IMR-90 (cell line): ENCODE data around the gene NEK5. TPM values are rescaled to one million over a fixed set of nuclear protein-coding genes. Genes with fewer than 3 reads are reported as not detected.

Source experiments
- ATAC-seq: fragments of 200-7000 bp; cut with Tn5 transposase; 2 replicates; pipeline ENCODE4 v1.9.1; 2020; ENCODE audit warnings: low read depth, mild to moderate bottlenecking, moderate library complexity
- BruUV-seq: library from RNA; stranded (reverse); fragments of 400-500 nt; replicated peaks from 2 replicates; lab custom pipeline; 2021; lab: Mats Ljungman, UMichigan
- CTCF ChIA-PET: fragments of 300-600 bp; formaldehyde crosslinking; extraction: SDS; loops from one replicate; lab custom pipeline; 2021; ENCODE audit warnings: antibody characterized with exemption; lab: Yijun Ruan, JAX
- POLR2A ChIA-PET: fragments of 300-600 bp; sonication (Branson Sonifier 250); formaldehyde crosslinking; loops from one replicate; lab custom pipeline; 2022; ENCODE audit warnings: antibody characterized with exemption; ENCODE audit not compliant: unreplicated experiment; lab: Charles Lee
- DNase-seq: peaks from one replicate; pipeline ENCODE4 v3.0.0; 2013
- H2AFZ ChIP-seq: replicated peaks from 2 replicates; pipeline ENCODE3; 2013; ENCODE audit warnings: low read length, mild to moderate bottlenecking; ENCODE audit not compliant: poor library complexity
- H2AK5ac ChIP-seq: 2 replicates; pipeline ENCODE4 v1.6.1; 2013; ENCODE audit warnings: low read depth, low read length, inconsistent platforms
- H2AK9ac ChIP-seq: replicated peaks from 2 replicates; pipeline ENCODE3; 2013; ENCODE audit warnings: mild to moderate bottlenecking, low read depth, low read length, moderate library complexity; ENCODE audit not compliant: poor library complexity
- H2BK120ac ChIP-seq: 2 replicates; pipeline ENCODE4 v1.6.1; 2013; ENCODE audit warnings: low read depth, low read length, inconsistent platforms
- H2BK15ac ChIP-seq: 3 replicates; pipeline ENCODE4 v1.6.1; 2013; ENCODE audit warnings: low read depth, low read length, inconsistent platforms
- H2BK20ac ChIP-seq: 2 replicates; pipeline ENCODE4 v1.6.1; 2013; ENCODE audit warnings: low read depth, mild to moderate bottlenecking, inconsistent platforms, low read length, moderate library complexity
- H2BK5ac ChIP-seq: 2 replicates; pipeline ENCODE4 v1.6.1; 2013; ENCODE audit warnings: mild to moderate bottlenecking, low read depth, low read length, inconsistent platforms; ENCODE audit not compliant: poor library complexity, severe bottlenecking
- H3K14ac ChIP-seq: replicated peaks from 2 replicates; pipeline ENCODE4 v1.6.1; 2013; ENCODE audit warnings: low read depth, low read length, inconsistent platforms
- H3K18ac ChIP-seq: 2 replicates; pipeline ENCODE4 v1.6.1; 2013; ENCODE audit warnings: low read depth, low read length, control low read depth
- H3K23ac ChIP-seq: 2 replicates; pipeline ENCODE4 v1.6.1; 2013; ENCODE audit warnings: low read depth, low read length, inconsistent platforms
- H3K27ac ChIP-seq: 2 replicates; pipeline ENCODE4 v1.5.1; 2013; ENCODE audit warnings: mild to moderate bottlenecking, control low read depth, low read length; ENCODE audit not compliant: insufficient read depth
- H3K27me3 ChIP-seq: 2 replicates; pipeline ENCODE4 v1.6.1; 2013; ENCODE audit warnings: low read length; ENCODE audit not compliant: control insufficient read depth, insufficient read depth
- H3K36me3 ChIP-seq: 2 replicates; pipeline ENCODE4 v1.6.1; 2013; ENCODE audit warnings: low read length, mixed read lengths; ENCODE audit not compliant: control insufficient read depth, insufficient read depth
- H3K4ac ChIP-seq: 2 replicates; pipeline ENCODE4 v1.6.1; 2013; ENCODE audit warnings: low read depth, low read length, inconsistent platforms
- H3K4me1 ChIP-seq: 2 replicates; pipeline ENCODE4 v1.6.1; 2013; ENCODE audit warnings: low read length, mixed read lengths; ENCODE audit not compliant: control insufficient read depth, insufficient read depth
- H3K4me2 ChIP-seq: 2 replicates; pipeline ENCODE4 v1.6.1; 2013; ENCODE audit warnings: low read depth, mild to moderate bottlenecking, control low read depth, low read length, moderate library complexity
- H3K4me3 ChIP-seq: 2 replicates; pipeline ENCODE4 v1.5.1; 2013; ENCODE audit warnings: low read depth, mild to moderate bottlenecking, control low read depth, low read length, moderate library complexity; ENCODE audit not compliant: insufficient read depth
- H3K56ac ChIP-seq: 2 replicates; pipeline ENCODE4 v1.6.1; 2013; ENCODE audit warnings: low read length, inconsistent platforms; ENCODE audit not compliant: insufficient read depth; ENCODE audit errors: extremely low read depth
- H3K79me1 ChIP-seq, 2 experiments: 2 replicates each; pipeline ENCODE4 v1.6.1; 2013; ENCODE audit warnings: low read length in 2 of 2, inconsistent platforms in 1 of 2, low read depth in 1 of 2
- H3K9ac ChIP-seq: 2 replicates; pipeline ENCODE4 v1.6.1; 2013; ENCODE audit warnings: low read depth, low read length, control low read depth
- H3K9me1 ChIP-seq: 2 replicates; pipeline ENCODE4 v1.6.1; 2013; ENCODE audit warnings: low read length, inconsistent platforms; ENCODE audit not compliant: insufficient read depth
- H3K9me3 ChIP-seq: 2 replicates; pipeline ENCODE4 v1.6.1; 2013; ENCODE audit warnings: low read length; ENCODE audit not compliant: control insufficient read depth, insufficient read depth
- H4K20me1 ChIP-seq: 2 replicates; pipeline ENCODE4 v1.6.1; 2013; ENCODE audit warnings: low read length, inconsistent platforms; ENCODE audit not compliant: insufficient read depth
- H4K5ac ChIP-seq: 2 replicates; pipeline ENCODE4 v1.6.1; 2013; ENCODE audit warnings: mild to moderate bottlenecking, low read depth, low read length, control low read depth
- H4K8ac ChIP-seq, 2 experiments: 2 replicates each; pipeline ENCODE4 v1.6.1; 2013; ENCODE audit warnings: low read depth in 2 of 2, low read length in 2 of 2, control low read depth in 1 of 2, inconsistent platforms in 1 of 2
- H4K91ac ChIP-seq: 2 replicates; pipeline ENCODE4 v1.6.1; 2013; ENCODE audit warnings: low read depth, low read length, inconsistent platforms; ENCODE audit not compliant: insufficient read depth
- BHLHE40 ChIP-seq: fragments of 150-350 bp; IDR thresholded peaks from 2 replicates; pipeline ENCODE4 v1.6.1; 2016; ENCODE audit warnings: mild to moderate bottlenecking, low read depth, low read length
- CEBPB ChIP-seq: IDR thresholded peaks from 2 replicates; pipeline ENCODE4 v1.6.1; 2012; ENCODE audit warnings: low read depth, low read length, improper control_type of control experiment
- CHD1 ChIP-seq: IDR thresholded peaks from 2 replicates; pipeline ENCODE4 v1.6.1; 2012; ENCODE audit warnings: low read depth, low read length, improper control_type of control experiment
- FOS ChIP-seq: fragments of 150-350 bp; IDR thresholded peaks from 2 replicates; pipeline ENCODE4 v1.6.1; 2016; ENCODE audit warnings: low read depth, low read length
- MAFK ChIP-seq: IDR thresholded peaks from 2 replicates; pipeline ENCODE4 v1.6.1; 2012; ENCODE audit warnings: low read depth, low read length, improper control_type of control experiment
- MAZ ChIP-seq: IDR thresholded peaks from 2 replicates; pipeline ENCODE4 v1.6.1; 2012; ENCODE audit warnings: low read depth, mild to moderate bottlenecking, low read length, improper control_type of control experiment, moderate library complexity, borderline replicate concordance
- MXI1 ChIP-seq: IDR thresholded peaks from 2 replicates; pipeline ENCODE4 v1.6.1; 2012; ENCODE audit warnings: low read depth, mild to moderate bottlenecking, low read length, moderate library complexity, borderline replicate concordance
- NFE2L2 ChIP-seq: fragments of 150-350 bp; IDR thresholded peaks from 2 replicates; pipeline ENCODE4 v1.6.1; 2016; ENCODE audit warnings: low read depth, mild to moderate bottlenecking, low read length
- POLR2A ChIP-seq: IDR thresholded peaks from 2 replicates; pipeline ENCODE4 v1.6.1; 2012; ENCODE audit warnings: mild to moderate bottlenecking, low read depth, low read length
- RAD21 ChIP-seq: IDR thresholded peaks from 2 replicates; pipeline ENCODE4 v1.6.1; 2012; ENCODE audit warnings: low read length, improper control_type of control experiment
- RCOR1 ChIP-seq: IDR thresholded peaks from 2 replicates; pipeline ENCODE4 v1.6.1; 2012; ENCODE audit warnings: mild to moderate bottlenecking, low read length, improper control_type of control experiment; ENCODE audit not compliant: insufficient replicate concordance
- RFX5 ChIP-seq: IDR thresholded peaks from 2 replicates; pipeline ENCODE4 v1.8.0; 2012; ENCODE audit warnings: low read depth, mild to moderate bottlenecking, low read length, moderate library complexity
- SMC3 ChIP-seq: fragments of 150-350 bp; IDR thresholded peaks from 2 replicates; pipeline ENCODE4 v1.6.1; 2016; ENCODE audit warnings: low read depth, mild to moderate bottlenecking, antibody characterized with exemption, low read length, moderate library complexity
- WGBS, 2 experiments: methylation state at CpG; one replicate each; pipeline versions ENCODE4 v1.1.5 to v1.1.7; 2013; ENCODE audit warnings: missing lambda C conversion rate in 2 of 2; ENCODE audit not compliant: insufficient read length in 1 of 2; ENCODE audit errors: extremely low coverage in 2 of 2; 5-methylcytosine and 5-hydroxymethylcytosine counted together
- dilution Hi-C: fragments of 300-500 bp; cut with HindIII; formaldehyde crosslinking; loops from one replicate; pipeline ENCODE4 v1.14.3; 2018; ENCODE audit warnings: low sequenced_read_pairs; ENCODE audit not compliant: unreplicated experiment
- in situ Hi-C: fragments of 300-500 bp; cut with MboI; formaldehyde crosslinking; loops from 3 replicates; pipeline ENCODE4 v1.14.3; 2019; ENCODE audit warnings: low sequenced_read_pairs, inconsistent platforms, mixed read lengths
- intact Hi-C: fragments of 100-400 bp; cut with micrococcal nuclease; formaldehyde crosslinking; loops from 2 replicates; pipeline ENCODE4 v1.10.0; 2022
- polyA plus RNA-seq, 3 experiments: library from polyadenylated mRNA; depleted of rRNA; stranded (reverse); fragments of >200 nt; gene quantifications; 2 replicates each; pipeline ENCODE4 v1.2.3, GENCODE V29; 2012; ENCODE audit warnings: low replicate concordance in 1 of 3
- total RNA-seq: library from RNA; depleted of rRNA; stranded (reverse); fragments of >200 nt; gene quantifications from 2 replicates; pipeline ENCODE4 v1.2.3, GENCODE V29; 2012
- TF ChIP-seq, protein P1 (sequence below): fragments of 150-350 bp; IDR thresholded peaks from 2 replicates; pipeline ENCODE4 v1.6.1; 2016; ENCODE audit warnings: low read depth, mild to moderate bottlenecking, low read length, moderate library complexity, borderline replicate concordance
- TF ChIP-seq, protein P2 (sequence below): conservative IDR thresholded peaks from 2 replicates; pipeline ENCODE4 v1.5.1; 2012; ENCODE audit warnings: mild to moderate bottlenecking, low read depth, low read length, improper control_type of control experiment
- TF ChIP-seq, protein P3 (sequence below): fragments of 150-350 bp; IDR thresholded peaks from 2 replicates; pipeline ENCODE4 v1.6.1; 2017; ENCODE audit warnings: mild to moderate bottlenecking, antibody characterized with exemption, low read length, low read depth

The NEK5 gene
- total and polyA plus RNA-seq, 2 of the 4 experiments (the other 2 are of a cell fraction) = not detected

DNA sequence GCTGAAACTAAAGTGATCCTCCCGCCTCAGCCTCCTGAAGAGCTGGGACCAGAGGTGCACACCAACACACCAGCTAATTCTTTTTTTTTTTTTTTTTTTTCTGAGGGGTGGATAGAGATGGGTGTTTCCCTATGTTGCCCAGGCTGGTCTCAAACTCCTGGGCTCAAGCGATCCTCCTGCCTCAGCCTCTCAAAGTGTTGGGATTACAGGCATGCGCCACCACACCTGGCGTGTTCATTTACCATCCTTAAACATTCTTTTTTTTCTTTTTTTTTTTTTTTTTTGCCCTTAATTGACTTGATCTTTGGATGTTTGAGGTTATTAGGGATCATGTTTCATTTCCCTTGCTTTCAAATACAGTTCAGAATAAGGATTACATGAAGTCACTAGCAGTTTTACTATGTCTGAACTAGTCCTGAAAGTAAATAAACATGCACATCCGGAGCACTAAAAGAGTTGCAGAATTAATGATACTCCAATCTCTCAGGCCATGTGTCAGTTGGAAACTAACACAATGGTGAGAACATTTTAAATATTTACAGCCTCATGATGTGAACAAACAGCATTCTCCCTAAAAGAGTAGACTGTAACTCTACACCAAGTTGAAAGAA is 94.2 kb downstream of the NEK5 start:
- H3K14ac ChIP-seq = no peak overlapping the region
- H4K91ac ChIP-seq = no peak overlapping the region
- H3K4me2 ChIP-seq = no peak overlapping the region
- H3K36me3 ChIP-seq = peaks cover 2% of the 10 kb centered on the region; the same call in 1 of the 2 replicates
- no peak overlapping the region for H3K4ac ChIP-seq
- ATAC-seq (peak; percentile 53; the same call in 1 of the 2 replicates), DNase-seq (peak; percentile 20)
- H3K27ac ChIP-seq = no peak overlapping the region
- no peak overlapping the region for H4K5ac ChIP-seq
- ChIA-PET CTCF (no interaction called here), POLR2A (no interaction called here)
- no peaks in the 10 kb centered on the region; the same call in 1 of the 2 replicates for H4K20me1 ChIP-seq
- H2BK120ac ChIP-seq = no peak overlapping the region
- no peak overlapping the region for H2BK20ac ChIP-seq
- H3K4me3 ChIP-seq = no peak overlapping the region
- no peak overlapping the region for H3K23ac ChIP-seq
- WGBS, 2 experiments = no CpG with 5 or more reads among the region's 5 CpGs
- no peak overlapping the region for H3K18ac ChIP-seq
- H2BK15ac ChIP-seq = no peak overlapping the region
- no peak overlapping the region for H2BK5ac ChIP-seq
- H3K56ac ChIP-seq = no peak overlapping the region
- intact Hi-C loops = no loop called here
- no peak overlapping the region for H2AK9ac ChIP-seq
- H3K4me1 ChIP-seq = no peaks in the 10 kb centered on the region
- H4K8ac ChIP-seq = no peak overlapping the region
- dilution Hi-C loops = no loop called here
- BruUV-seq = no TSS peak
- H3K27me3 ChIP-seq = no peaks in the 10 kb centered on the region
- no peak overlapping the region for H3K9ac ChIP-seq
- in situ Hi-C loops = no loop called here
- peaks cover 7 to 12% of the 10 kb centered on the region in 2 experiments; a peak in 2 of 4 replicates for H3K79me1 ChIP-seq
- H2AK5ac ChIP-seq = no peak overlapping the region
- no peak for TF ChIP-seq CEBPB
- no peak for TF ChIP-seq MAFK
- TF ChIP-seq, protein P1, sequence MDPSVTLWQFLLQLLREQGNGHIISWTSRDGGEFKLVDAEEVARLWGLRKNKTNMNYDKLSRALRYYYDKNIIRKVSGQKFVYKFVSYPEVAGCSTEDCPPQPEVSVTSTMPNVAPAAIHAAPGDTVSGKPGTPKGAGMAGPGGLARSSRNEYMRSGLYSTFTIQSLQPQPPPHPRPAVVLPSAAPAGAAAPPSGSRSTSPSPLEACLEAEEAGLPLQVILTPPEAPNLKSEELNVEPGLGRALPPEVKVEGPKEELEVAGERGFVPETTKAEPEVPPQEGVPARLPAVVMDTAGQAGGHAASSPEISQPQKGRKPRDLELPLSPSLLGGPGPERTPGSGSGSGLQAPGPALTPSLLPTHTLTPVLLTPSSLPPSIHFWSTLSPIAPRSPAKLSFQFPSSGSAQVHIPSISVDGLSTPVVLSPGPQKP = no peak
- no peak for TF ChIP-seq MXI1
- TF ChIP-seq NFE2L2 = no peak
- TF ChIP-seq CHD1 = no peak
- no peak for TF ChIP-seq SMC3
- TF ChIP-seq RCOR1 = no peak
- no peak for TF ChIP-seq RFX5
- no peak for TF ChIP-seq MAZ
- no peak for TF ChIP-seq RAD21
- TF ChIP-seq FOS = no peak
- no peak for TF ChIP-seq BHLHE40
- no peak for TF ChIP-seq POLR2A
- TF ChIP-seq, protein P2, sequence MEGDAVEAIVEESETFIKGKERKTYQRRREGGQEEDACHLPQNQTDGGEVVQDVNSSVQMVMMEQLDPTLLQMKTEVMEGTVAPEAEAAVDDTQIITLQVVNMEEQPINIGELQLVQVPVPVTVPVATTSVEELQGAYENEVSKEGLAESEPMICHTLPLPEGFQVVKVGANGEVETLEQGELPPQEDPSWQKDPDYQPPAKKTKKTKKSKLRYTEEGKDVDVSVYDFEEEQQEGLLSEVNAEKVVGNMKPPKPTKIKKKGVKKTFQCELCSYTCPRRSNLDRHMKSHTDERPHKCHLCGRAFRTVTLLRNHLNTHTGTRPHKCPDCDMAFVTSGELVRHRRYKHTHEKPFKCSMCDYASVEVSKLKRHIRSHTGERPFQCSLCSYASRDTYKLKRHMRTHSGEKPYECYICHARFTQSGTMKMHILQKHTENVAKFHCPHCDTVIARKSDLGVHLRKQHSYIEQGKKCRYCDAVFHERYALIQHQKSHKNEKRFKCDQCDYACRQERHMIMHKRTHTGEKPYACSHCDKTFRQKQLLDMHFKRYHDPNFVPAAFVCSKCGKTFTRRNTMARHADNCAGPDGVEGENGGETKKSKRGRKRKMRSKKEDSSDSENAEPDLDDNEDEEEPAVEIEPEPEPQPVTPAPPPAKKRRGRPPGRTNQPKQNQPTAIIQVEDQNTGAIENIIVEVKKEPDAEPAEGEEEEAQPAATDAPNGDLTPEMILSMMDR = no peak
- TF ChIP-seq, protein P3, sequence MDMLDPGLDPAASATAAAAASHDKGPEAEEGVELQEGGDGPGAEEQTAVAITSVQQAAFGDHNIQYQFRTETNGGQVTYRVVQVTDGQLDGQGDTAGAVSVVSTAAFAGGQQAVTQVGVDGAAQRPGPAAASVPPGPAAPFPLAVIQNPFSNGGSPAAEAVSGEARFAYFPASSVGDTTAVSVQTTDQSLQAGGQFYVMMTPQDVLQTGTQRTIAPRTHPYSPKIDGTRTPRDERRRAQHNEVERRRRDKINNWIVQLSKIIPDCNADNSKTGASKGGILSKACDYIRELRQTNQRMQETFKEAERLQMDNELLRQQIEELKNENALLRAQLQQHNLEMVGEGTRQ = no peak
- H3K9me1 ChIP-seq = no peaks in the 10 kb centered on the region
- no peak overlapping the region for H2AFZ ChIP-seq
- no peaks in the 10 kb centered on the region for H3K9me3 ChIP-seq
